ENCODE measurements around the gene LGALS16.
"Not testable (repeated sequence)": the region's sequence is repeated elsewhere in the genome, so short reads cannot be mapped to it uniquely, and the experiment has no call there.

Gene LGALS16

DNA sequence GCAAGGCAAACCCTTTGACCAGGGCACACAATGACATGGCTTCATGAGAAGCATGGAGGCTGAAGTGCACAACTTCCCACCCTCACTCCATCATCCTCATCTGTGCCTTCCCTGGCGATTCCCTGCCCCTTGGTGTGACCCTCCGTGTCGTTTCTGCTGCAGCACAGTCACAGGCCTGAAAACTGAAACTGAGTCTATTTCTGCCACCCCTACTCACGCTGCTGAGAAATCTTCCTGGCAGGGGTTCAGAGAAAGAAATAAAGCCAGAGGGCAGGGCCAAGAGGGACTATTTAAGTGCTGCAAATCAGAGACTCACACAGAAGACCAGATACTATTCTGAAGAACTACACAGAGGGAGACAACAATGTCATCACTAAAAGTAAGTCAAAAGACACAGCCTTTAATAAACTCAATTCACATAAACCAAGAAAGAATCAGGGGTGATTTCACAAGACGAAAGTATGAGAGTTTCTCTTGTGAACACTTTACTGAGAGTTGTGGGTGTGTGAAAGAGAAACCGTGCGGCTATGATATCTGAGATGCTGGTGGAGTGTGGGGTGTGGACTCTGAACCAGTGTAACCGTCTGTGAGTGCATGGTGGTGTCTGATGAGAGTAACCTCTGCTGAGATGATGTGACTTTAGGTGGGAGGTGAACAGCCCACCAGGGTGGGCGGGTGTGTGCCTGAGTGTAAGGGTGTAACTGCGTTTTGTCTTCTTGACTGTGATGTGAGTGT is 23.5 kb downstream of the LGALS16 start:
- no peak for DNase-seq

DNA sequence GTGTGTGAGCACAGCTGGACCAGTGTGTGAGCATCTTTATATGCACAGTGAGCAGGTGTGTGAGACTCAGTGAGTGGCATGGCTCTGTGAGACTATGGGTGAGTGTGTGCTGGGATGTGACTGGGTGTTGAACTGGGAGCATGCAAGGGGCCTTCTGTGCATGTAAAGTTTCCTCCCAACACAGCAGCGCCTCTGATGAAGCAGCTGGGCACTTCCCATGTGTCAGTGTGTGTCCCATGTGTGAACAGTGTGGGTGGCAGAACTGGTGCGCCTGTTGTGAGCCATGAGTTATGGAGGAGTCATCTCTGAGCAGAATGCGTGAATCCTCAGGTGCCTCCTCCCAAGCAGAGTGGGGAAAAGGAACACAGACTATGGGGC is 24.1 kb downstream of the LGALS16 start:
- DNase-seq, result no peak

DNA sequence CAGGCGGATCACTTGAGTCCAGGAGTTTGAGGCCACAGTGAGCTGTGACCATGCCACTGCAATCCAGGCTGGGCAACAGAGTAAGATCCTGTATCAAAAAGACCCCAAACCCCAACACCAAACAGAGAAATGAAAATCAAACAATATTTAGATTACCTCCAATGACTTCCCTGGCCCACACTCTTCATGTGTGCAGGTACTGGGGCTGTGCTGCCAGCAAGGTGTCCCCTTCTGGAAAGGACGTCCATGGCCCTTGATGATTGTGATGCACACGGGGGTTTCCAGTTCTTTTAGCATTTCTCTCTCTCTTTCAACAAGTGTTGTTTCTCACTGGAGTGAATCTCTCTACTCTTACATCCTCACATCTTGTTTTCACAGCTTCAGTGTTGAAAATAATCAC is 24.9 kb downstream of the LGALS16 start:
- no peak for DNase-seq

DNA sequence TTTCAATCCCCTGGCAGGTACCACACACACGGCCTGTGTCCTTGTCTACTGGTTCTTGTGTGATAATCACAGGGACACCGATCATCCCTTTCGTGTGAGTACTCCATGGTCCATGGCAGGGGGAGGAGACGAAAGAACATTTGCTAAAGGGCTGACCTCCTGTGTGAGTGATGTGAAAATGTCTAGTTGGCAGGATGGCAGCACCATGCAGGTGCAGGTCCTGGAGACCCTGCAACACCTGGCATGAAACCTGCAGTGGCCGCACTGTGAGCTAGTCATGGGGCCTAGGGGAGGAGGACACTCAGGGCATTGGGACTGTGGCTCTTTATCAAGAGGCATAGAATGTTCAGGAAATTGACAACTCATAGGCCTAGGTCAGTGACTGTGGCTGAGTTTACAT is 25.7 kb downstream of the LGALS16 start:
- DNase-seq, result no peak

DNA sequence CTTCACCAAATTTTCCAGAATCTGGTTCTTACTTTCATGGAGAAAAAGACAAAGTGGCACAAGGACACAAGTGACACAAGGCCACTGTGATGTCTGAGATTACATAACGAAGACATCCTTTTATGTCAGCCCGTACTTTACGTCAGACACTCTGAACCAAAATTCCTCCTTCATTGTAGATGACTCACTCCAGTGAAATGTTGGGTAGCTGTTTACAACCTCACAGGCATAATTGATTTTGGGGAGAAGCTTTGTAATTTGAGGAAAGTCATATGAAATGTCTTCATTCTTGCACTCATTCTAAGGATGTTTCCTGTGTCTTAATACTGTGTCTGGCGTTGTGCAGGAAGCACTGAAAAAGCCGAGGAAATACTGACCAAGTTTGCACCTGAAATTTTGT is 28.6 kb downstream of the LGALS16 start:
- DNase-seq, result no peak

DNA sequence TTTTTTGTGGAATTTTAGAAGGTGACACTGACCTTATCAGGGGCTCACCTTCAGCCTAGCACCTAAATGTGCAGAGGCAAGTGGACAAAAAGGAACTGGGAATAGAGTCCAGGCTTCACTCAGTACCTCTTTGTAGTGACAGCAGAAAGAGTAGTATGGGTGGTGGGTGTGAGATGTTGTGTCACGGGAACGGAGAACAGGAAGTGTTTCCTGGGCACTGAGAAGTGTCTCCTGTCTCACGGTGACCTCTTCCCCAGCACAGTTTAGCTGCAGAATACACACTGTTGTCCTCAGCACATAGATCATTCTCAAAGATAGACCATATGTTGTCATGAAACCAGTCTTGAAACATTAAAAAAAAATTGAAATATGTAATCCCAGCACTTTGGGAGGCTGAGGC is 31.0 kb downstream of the LGALS16 start:
- no peak for DNase-seq

DNA sequence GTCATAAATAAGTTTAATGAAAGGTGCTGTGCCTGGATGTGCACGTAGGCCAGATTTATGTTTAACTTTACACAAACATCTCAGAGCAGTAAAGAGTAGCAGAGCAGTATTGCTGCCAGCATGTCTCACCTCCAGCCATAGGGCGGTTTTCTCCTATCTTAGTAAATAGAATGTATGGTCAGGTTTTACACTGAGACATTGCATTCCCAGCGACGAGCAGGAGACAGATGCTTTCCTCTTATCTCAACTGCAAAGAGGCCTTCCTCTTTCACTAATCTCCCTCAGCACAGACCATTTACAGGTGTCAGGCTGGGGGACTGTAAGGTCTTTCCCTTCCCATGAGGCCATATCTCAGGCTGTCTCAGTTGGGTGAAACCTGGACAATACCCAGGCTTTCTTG is 32.9 kb downstream of the LGALS16 start:
- DNase-seq, result not testable (repeated sequence)

DNA sequence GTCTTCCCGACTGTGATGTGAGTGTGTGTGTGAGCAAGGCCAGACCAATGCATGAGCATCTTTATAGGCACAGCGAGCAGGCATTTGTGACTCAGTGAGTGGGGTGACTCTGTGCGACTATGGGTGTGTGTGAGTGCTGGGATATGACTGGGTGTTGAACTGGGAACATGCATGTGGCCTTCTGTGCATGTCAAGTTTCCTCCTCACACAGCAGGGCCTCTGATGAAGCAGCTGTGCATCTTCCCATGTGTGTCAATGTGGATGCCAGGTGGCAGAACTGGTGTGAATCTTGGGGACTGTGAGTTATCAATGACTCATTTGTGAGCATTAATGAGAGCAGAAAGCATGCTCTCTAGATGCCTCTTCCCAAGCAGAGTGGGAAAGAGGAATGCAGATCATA is 36.5 kb downstream of the LGALS16 start:
- no peak for DNase-seq

DNA sequence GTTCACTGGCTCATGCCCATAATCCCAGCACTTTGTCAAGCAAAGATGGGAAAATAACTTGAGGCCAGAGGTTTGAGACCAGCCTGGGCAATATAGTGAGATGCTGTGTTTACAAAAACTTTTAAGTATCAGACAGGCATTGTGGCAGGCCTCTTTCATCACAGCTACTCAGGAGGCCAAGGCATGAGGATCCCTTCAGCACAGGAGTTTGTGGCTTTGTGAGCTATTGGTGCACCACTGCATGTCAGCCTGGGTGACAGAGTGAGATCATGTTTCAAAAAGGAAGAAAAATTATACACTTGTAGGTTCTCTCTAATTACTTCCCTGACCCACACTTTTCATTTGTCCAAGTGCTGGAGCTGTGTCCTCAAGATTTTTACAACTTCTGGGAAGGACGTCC is 37.1 kb downstream of the LGALS16 start:
- no peak for DNase-seq

DNA sequence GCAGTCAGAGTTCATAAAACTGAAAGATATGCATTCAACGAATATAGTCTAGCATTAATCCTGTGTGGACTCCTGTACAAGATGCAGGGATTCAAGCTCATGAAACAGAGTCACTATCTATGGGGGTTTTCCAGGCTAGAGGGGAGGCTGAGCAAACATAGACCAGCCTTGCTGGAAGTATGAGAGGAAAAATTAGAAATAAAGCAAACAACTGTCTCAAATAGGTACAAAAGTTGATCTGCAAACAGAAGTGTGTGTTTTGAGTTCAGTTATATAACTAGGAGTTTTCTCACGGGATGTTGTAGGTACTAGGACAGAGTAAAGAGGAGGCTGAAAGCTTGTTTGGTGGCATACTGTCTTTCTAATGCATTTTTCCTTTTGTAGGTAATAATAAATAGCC is 40.0 kb downstream of the LGALS16 start:
- no peak for DNase-seq

DNA sequence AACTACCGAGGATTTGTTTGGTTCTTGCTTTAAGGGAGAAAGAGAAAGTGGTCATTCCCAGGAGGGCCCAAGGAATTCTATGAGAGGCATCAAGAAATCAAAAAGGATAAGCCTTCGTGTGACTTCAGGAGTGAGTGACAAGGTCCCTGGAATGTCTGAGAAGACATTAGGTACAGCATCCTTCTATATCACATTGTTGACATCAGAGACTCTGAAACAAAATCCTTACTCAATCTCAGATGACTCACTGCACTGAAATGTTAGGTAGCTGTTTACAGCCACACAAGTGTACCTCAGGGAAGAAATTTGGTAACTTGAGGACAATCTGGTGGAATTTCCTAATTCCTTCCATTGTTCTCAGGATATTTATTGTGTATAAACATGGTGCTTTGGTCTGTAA is 40.7 kb downstream of the LGALS16 start:
- no peak for DNase-seq

DNA sequence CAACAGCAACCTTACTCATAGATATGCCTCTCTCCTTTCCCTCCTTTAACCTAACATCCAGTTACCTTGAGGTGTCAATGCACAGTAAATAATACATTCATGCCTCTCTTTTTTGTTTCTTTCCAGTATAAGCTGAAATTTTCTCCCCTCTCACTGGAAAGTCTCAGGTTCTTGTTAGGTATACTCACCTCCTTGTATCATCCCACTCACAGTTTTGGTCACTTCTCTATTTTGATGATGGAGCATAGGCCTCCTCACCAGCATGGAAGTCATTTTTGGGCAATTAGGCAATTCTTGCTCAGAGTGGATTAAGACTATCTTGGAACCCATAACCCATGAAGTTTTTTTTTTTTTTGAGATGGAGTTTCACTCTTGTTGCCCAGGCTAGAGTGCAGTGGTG is 42.8 kb downstream of the LGALS16 start:
- no peak for DNase-seq

DNA sequence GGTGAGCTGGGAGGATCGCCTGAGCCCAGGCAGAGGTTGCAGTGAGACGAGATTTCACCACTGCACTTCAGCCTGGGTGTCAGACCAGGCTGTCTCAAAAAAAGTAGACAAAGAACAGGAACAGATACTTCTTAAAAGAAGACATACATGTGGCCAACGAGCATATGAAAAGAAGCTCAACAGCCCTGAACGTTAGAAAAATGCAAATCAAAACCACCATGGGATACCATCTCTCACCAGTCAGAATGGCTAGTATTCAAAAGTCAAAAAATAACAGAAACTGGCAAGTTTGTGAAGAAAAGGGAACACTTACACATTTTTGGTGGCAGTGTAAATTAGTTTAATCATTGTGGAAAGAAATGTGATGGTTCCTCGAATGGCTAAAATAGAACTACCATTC is 45.6 kb downstream of the LGALS16 start:
- DNase-seq, result no peak

DNA sequence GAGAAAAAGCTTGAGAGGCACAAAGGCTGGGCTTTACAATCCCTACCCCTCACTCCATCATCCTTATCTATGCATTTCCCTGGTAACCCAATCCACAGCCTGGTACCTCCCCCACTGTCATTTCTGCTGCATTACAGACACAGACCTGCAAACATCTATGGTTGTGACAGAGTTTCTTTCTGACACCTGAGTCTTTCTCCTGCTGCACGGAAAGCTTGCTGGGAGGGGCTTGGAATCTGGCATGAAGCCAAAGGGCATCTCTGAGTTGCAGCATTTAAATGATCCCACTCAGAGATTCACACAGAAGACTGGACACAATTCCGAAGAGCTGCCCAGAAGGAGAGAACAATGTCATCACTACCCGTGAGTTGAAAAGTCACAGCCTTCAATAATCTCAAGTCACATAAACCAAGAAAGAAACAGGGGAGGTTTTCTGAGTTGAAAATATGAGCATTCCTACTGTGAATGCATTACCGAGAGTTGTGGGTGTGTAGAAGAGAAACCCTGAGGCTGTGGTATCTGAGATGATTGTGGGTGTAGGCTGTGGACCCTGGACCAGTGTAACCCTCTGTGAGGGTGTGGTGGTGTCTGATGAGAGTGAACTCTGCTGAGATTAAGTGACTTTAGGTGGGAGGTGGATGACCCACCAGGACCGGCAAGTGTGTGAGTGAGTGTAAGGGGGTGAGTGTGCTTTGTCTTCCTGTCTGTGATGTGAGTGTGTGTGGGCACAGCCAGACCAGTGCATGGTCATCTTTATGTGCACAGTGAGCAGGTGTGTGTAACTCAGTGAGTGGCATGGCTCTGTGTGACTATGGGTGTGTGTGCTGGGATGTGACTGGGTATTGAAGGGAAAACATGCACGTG is 48.7 kb downstream of the LGALS16 start, which contains the start of gene LGALS14:
LGALS14 (plus strand) TSS at position 301 of the 864 bp plus-strand sequence; CDS start at position 349, 48 bp downstream.
- no peak for DNase-seq

DNA sequence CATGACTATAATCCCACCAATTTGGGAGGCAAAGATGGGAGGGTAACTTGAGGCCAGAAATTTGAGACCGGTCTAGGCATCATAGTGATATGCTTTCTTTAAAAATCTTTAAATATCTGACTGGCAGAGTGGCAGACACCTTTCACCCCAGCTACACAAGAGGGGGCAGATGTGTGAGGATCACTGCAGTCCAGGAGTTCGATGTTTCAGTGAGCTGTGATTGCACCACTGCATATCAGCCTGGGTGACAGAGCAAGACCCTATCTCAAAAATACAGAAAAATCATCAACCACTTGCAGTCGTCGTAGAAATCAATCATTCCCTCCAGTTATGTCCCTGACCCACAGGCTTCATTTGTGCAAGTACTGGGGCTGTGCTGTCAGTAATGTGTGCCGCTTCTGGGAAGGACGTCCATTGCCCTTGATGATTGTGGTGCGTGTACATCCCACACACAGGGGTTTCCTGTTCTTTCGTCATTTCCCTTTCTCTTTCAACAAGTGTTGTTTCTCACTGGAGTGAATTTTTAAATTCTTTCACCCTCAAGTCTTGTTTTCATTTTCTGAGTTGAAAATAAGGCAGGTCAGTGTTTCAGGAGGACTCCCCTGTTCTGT is 50.0 kb downstream of the LGALS16 start:
- no peak for DNase-seq

DNA sequence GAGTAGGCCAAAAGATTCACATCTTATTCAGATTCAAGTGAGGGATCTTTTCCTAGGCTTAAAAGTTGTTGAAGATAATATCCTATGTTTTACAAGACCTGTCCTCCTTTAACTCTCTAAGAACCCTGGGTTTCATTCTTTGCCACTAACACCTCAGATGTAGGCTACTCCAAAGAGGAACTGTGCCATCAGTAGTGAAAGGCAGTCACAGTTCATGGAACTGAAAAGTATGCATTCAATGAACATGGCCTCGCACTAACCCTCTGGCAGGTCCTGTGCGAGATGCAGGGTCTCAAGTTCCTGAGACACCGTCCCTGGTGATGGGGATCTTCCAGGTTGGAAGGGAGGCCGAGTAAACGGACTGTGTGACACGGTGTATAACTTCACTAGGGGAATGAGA is 52.9 kb downstream of the LGALS16 start:
- no peak for DNase-seq

DNA sequence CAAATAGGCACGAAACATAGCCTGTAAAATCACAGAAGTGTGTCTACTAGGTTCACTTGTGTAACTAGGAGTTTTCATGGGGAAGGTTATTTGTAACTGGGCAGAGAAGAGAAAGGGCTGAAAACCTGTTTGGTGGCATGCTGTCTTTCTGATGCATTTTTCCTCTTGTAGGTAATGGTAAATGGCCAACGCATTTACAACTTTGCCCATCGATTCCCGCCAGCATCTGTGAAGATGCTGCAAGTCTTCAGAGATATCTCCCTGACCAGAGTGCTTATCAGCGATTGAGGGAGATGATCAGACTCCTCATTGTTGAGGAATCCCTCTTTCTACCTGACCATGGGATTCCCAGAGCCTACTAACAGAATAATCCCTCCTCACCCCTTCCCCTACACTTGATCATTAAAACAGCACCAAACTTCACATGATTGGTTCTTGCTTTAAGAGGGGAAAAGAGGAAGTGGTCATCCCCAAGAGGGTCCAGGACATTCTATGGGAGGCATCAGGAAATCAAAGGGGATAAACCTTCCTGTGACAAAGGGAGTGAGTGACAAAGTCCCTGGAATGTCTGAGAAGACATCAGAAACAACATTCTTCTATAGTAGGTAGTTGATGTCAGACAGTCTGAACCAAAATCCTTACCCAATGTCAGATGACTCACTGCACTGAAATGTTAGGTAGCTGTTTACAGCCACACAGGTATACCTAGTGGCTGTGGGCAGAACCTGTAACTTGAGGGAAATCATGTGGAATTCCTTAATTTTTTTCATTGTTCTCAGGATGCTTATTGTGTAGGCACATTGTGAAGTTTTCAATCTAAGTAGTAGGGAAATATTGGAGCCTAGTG is 53.5 kb downstream of the LGALS16 start:
- DNase-seq, result no peak

Measured in NCI-H774 (cell line).